Activated CD4-positive, CD25-positive, alpha-beta regulatory T cell treated with anti-CD3 and anti-CD28 coated beads, Interleukin-2, amount 50 U/mL, for 72 hours (primary cell): Measurements from ENCODE around the gene CCM2.
A peak's percentile ranks its signal among the peaks of the same experiment; 100 is the strongest.

Source experiments
- DNase-seq: peaks from one replicate; pipeline ENCODE4 v3.0.0; 2021

Gene CCM2

DNA sequence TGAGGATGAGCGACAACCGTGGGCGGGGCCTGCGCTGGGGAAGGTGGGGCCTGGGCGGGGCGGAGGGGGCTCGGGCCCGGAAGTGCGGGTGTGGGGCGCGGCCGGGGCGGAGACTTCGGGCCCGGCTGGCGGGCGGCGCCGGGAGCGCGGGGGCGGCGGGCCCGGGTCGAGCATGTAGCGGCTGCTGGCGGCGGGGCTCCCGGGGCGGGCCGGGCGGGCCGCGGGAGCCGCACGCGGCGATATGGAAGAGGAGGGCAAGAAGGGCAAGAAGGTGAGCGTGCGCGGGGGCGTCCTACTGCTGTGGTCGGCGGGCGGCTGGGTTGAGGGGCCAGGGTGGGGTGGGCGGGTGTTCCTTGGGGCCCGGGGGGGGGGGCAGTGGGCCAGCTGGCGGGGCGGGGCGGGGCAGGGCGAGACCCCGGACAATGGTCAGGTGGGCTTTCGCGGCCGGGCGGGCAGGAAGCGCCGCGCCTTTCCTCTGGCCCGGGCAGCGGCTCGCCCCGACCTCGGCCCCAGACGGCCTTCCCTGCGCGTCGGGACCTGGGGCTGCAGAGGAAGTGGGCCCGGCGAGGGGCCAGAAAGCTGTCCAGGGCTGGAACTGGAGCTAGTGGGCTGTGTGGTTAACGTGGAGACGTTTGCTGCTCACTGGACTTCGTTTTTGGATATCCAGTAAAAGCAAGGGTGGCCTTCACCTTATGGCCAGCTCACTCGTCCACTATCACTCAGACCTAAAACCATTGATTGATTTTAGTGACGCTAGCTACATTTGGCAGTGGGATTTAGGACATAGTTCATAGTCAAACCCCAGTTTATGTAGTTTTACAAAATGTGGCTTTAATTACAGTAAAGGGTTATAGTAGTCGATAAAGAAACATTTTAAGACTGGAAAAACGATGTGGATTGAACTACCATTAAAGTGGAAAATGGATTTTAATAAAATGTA lies at the start of gene CCM2:
Gene CCM2, plus strand, starts transcription at position 109 of the 940 bp plus-strand sequence. Its CDS starts 133 bp downstream, at position 242.
- DNase-seq: peak; percentile 58

DNA sequence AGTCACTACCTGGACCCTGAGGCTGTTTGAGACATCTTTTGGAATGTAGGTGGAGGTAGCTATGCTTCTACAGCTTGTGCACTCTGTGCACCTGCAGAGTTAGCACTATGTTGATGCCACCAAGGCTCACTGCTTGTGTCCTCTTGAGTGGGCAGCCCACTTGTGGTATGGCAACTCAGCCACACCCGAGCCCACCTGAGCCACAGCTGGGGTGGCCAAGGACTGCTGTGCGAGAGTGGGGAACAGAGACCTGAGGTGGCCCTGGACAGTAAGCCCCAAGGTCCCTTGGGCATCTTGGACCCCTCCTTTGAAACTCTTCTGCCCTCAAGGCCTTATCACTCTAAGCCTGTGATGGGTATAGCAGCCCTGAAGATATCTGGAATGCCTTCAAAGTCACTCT lies 46.8 kb upstream of the CCM2 start:
- no peak for DNase-seq

DNA sequence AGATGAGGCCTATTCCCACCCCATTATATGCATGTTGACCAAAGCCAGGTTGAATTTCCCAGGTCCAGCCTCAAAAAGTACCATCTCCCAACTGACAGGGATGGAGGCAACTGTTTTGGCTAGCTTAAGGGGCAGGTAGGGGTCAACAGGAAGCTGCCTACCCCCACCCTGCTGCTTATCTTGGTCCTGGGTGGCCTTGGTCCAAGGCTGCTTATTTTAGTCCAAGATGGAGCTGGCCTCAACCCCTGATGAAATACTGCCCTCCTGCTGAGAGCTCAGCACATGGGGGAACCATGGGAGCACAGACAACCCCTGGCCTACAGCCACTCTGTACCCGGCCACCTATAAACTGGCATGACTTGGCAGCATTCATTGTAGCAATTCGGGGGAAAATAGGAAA lies 44.3 kb upstream of the CCM2 start:
- DNase-seq: no peak

DNA sequence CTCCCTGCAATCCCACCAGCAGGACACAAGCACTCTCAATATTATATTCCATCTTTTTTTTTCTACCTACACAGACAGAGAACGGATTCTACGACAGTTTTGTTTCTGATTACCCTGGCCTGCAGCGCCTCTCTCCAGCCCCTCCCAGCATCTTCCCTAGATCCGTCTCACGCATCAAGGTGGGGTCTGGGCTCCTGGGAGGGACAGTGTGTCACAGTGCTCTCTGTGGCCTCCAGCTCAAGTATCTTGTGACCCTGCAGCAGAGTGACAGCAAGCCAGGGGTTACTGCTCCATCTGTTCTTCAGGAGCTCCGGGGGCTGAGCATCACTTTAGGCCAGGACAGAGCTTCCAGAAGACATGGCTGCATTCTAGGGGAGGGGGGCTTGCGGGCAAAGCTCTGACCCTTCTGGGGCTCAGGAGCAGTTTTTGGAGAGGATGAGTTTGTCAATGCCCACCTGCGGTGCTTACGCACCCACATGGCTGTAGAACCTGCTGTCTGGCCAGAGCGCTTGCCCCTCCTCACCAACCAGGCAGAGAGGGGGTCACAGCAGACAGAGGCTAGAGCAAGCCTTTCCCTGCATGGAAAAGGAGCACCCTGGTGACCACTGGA lies 43.7 kb upstream of the CCM2 start:
- DNase-seq: no peak

DNA sequence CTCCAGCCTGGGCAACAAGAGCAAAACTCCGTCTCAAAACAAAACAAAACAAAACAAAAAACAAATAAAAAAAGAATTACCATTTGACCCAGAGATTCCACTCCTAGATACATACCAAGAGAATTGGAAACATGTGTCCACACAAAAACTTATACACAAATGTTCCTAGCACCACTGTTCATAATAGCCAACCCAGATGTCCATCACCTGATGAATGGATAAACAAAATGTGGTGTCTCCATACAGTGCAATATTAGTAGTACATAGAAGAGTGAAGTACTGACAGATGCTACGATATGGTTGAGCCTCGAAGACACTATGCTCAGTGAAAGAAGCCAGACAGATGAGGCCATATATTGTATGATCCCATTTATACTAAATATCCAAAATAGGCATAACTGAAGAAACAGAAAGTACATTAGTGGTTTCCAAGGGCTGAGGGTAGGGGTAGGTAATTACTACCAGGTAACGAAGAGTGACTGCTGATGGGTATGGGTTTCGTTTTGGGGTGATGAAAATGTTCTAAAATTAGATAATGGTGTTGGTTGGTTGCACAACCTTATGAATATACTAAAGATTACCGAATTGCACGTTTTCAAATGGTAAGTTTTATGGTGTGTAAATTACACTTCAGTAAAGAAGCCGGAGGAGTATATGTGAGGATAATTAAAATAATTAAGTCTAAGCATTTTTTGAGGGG lies 41.2 kb upstream of the CCM2 start:
- no peak for DNase-seq

DNA sequence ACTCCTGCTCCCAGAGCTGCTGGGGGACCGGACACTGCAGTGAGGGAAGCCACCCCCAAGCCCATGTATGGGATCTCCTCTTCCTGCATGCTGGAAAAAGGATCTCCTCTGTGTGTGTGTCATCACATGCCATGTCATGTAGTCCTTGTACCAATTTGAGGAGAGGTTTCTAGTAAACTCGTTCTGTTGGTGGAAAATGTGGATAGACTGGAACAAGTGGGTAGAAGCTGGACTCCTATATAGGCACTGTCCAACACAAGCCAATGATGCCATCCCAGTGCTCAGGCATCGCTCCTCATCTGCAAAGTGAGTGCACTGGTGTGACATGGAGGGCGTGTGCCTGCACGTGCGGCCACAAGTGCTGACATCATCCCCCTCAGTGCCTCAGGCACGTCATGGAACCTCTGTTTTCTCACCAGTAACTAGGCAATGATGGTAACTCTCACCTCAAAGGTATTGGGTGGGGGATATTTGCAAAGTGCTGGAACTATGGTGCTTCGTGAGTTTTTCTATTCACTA lies 40.5 kb upstream of the CCM2 start:
- peak; percentile 39 for DNase-seq

DNA sequence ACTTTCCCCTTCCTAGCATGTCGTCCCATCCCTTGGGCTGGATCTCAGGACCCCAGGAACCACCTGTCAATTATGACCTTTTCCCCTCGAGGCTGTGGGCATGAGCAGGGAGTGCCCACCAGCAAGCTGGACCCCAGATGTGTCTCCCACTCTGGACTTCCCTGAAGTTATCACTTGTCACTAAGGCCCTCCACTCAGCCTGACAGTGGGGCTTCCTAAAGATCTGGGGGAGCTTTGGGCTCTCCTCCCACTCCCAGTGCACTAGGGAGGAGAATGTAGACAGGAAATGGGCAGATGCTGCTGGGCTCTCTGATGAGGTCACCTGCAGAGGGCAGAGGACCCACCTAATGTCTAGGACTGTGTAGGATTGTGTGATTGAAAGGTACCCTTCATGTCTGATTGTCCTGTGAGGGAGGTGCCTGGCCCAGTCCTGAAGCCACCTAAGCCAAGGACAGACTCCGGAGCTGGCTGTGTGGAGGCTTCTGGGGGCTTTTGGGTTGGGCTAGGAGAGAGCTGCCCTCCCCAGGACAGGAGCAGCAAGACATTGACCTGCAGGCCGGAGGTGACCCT lies 39.9 kb upstream of the CCM2 start:
- DNase-seq: no peak

DNA sequence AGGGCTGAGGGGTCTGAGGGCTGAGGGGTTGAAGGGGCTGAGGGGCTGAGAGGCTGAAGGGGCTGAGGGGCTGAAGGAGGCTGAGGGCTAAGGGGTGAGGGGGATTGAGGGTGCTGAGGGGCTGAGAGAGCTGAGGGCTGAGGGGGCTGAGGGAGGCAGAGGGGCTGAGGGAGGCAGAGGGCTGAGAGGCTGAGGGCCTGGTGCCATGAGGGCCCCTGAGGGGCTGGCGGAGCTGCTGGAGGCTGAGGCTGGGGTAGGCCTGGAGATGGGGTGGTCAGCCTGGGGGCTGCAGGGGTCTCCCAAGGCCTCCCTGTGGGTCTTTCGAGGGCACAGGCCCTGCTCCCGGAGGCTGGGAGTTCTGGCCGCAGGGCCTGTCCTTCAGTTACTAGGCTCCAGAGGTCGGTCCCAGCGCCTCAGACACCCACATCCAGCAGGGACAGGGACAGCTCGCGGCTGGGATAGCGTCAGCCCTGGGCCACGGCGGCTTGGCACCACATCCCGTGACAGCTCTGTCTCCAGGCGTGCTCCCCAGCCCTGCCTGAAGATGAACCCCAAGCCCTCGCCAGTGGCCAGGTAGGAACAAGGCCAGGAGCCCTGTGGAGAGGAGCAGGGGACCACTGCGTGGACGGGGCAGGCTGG lies 38.0 kb upstream of the CCM2 start:
- DNase-seq: peak; percentile 43

DNA sequence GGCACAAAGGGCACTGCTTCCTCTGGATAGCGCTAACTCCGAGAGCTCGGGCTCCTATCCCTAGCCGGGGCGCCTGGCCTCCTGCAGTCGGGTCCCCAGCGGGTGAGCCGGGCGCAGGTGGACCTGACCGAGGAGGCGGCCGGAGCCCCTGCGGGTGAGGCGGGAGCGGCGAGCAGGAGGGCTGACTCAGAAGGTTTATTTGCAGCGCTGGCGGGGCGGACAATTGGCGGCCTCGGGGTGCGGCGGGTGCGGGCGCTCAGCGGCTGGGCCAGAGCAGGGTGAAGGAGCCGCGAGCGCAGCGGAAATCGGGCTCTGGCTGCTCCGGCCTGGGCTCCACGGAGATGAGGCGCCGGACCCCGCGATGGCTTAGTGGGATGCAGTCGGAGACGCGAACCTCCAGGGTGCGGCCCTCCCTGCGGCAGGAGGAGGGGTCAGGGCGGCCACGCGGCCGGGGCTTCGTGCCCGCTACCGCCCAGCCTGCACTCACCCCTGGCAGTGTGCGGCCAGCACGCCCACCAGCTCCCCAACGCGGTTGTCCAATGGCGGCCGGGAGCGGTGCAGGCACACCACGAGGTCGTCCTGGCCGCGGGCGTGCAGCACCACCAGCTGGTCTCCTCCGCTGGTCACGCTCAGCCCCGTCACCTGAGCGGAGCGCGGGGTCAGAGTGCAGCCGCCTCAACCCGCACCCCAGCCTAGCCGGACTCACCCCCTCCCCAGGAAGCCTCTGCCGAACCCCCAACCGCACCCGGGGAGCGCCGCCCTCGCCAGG lies 37.3 kb upstream of the CCM2 start:
- peak; percentile 37 for DNase-seq

DNA sequence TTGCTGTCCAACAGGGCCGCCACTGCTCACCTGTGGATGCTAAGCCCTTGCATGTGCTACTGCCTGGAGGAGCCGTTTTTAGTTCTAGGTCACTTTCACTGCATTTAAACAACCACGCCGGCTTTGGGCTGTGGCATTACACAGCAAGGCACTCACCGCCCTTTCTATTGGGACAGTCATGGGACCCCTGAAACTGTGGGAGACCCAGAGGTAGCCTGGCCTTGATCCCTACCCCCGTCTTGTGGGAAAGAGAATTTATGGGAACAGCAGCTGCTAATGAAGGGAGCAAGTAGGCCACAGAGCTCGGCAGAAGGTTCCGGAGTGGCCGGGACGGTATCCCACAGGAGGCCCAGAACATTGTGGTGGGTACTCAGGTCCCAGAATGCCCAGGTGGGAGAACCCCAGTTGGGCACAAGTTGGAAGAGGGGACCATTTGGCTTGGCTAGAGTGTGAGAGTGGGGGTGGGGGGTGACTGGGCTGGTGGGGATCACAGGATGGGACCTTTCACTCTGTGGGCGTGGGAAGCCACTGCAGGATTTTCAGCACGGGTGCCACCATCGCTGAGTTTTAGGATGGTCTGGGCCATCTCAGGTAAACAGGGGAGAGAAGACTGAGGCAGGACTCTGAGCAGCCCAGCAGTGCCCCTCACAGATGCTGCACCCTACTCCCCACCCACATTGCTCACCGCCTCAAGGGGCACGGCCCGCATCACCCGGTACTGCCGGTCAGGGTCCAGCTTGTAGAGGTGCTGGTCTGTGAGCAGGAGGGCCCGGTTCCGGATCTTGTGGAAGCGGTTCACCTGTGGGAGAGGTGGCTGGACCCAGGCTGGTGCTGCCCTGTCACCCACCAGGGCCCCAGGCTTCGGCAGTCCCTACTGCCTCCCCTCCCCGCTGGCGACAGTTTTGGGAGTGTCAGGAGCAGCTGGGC lies 36.4 kb upstream of the CCM2 start:
- DNase-seq: no peak

DNA sequence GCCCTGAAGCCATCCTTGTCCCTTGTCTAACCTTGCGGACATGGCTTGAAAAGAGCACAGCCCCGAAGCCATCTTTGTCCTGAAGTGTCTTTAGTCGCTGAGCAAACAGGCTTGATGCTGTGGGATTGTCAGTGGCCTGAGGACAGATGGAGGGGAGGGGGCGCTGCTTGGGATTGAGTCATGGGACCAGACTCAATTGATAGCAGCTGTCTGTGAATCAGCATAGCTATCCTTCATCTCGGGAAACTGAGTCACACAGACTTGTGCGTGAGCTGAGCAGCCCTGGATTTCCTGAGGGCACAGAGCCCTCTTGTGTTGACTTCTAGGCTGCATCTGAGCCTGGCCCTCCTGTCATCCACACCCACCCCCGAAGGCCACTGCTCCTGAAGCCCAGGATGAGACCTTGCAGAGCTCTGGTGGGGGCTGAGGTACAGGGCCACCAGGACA lies 35.6 kb upstream of the CCM2 start:
- peak; percentile 33 for DNase-seq

DNA sequence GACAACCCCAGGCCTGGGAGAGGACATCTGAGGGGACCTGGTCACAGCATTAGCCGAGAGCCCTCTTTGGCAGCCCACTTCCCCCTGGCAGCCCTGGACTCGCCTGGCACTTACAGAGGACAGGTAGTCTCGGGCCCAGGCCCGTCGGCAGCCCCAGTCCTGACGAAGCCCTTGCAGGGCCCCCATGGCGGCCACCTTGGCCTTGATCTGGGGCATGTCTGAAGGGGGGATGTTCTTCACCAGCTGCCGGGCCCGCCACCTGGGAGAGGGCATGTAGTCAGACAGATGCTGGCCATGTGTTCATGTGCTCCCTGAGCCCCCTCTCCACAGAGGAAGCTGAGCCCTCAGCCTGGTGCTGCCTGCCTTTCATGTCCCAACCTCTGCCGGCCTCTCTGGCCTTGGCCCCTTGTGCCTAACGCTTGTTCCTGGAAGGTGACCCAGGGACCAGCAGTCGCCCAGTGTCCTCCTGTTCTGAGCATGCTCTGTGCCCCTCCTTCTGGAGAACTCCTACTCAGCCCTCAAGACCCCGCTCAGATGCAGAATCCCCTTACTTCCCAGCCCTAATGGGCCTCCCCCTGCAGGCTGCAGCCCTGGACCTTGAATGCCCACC lies 35.1 kb upstream of the CCM2 start:
- peak; percentile 35 for DNase-seq

DNA sequence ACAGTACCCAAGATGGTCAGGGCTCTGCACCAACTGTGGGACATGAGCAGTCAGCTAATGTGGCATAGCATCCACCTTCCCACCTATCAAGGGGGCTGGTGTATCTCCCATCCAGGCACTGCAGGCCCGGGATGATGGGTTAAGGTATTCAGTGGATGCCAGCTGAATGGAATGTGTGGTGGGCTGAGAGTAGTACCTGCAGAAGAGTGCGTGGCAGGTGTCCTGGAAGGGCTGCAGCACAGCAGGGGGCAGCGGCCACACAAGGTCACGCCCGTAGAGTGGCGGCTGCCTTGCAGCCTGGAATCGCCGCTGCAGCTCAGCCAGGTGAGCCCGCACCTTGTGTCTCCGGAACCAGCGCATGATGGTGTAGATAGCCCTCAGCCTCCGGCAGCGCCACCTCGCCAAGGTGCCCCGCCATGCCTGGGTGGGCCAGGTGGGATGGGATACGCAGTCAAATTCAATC lies 34.5 kb upstream of the CCM2 start:
- DNase-seq: no peak

DNA sequence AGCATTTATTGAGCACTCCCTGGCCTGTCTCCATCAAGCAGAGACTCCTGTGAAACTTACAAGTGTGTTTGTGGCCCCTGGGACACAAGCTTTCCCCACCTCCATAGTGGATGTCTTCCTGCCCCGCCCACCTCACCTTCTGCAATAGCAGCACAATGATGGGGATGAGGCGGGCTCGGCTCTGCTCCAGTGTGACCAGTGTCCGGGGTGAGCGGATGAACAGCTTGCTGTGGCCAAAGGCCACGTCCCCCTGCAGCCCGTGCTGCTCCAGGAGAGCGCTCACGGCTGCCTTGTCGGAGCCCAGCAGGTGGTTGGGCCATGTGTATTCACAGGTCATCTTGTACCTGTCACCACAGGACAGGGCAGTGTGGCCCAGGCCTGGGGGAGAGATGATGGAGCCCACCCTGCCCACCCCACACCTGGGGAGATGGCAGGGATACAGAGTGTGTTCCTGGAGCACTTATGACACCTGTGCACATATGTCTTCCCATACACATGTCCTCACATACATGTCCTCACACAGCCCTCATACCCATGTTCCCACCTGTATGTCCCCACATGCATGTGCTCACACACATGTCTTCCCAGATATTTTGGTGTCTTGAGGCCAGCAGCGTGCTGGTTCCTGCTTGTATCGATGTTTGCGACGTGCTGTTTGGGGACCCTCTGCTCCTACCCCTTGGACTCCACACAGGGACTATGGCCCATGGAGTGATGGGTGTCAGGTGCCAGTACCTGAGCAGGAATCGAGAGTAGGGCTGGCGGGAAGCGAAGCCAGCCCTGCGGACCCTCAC lies 33.9 kb upstream of the CCM2 start:
- no peak for DNase-seq

DNA sequence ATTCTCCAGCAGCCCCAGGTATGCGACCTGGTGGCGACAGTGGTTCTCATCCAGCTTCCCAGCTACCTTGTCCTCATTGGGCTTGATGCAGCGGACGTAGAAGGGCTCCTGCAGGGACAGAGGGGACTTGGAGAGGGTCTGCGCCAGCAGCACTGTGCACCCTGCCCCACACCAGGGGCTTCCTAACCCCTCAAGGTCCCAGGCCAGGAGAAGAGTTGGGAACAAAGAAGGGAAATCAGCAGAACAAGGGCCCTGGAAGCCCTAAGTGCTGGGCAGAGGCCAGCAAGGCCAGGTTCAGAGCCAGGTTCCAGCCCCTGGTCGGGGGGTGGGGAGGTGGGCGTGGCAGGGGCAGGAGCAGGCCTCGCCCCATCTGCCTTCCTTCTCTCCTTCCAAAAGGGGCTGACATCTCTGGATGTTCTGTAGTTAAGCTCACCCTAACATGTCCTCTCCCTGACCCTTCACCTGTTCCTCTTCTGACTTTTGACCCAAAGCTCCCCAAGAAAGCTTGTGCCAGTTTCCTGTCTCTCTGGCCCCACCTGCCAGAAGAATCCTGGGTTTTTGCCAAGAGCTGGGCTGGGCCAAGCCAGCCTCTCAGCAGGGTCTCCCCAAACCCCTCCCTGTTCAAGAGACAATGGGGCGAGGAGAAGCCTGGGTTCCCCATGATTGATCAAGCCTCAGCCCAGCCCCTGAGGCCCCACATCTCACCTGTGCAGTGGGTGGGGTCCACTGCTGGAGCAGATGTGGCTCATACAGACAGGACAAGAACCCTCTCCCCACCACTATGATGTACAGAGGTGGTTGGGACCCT lies 33.1 kb upstream of the CCM2 start:
- DNase-seq: no peak

DNA sequence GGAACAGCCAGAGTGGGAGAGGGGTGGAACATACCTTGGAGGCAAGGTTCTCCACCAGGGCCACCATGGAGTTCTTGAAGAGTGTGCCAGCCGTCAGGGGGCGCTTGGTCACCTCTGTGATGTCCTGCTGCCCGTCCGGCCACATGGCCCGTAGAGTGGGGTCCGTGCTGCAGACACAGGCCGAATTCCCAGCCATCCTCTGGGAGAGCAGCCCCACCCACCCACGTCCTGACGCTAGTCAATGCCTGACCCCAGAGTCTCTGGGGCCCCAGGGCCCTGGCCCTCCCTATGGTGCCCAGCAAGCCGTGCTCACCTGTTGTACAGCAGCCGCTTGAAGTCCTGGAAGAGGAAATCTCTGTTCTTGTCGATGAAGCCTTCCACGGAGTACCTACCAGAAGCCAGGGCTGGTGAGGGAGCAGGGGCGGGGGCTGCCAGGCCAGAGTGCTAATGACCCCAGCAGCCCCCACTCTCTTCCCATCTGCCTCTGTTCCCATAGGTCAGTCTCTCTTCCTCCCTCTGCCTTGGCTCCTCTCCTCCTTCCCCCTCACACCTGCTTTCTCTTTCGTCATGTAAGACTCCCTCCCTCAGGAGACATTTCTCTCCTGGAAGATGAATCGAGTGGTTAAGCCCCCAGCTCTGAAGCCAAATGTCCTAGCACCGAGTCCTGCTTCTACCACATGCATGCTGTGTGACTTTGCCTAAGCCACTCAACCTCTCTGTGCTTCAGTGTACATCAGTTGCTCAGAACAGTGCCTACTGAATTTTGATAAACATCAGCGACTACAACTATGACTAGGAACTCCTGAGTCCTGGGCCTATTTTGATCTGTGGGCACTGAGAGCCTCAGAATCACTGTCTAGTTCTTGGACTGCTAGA lies 32.2 kb upstream of the CCM2 start:
- peak; percentile 22 for DNase-seq

DNA sequence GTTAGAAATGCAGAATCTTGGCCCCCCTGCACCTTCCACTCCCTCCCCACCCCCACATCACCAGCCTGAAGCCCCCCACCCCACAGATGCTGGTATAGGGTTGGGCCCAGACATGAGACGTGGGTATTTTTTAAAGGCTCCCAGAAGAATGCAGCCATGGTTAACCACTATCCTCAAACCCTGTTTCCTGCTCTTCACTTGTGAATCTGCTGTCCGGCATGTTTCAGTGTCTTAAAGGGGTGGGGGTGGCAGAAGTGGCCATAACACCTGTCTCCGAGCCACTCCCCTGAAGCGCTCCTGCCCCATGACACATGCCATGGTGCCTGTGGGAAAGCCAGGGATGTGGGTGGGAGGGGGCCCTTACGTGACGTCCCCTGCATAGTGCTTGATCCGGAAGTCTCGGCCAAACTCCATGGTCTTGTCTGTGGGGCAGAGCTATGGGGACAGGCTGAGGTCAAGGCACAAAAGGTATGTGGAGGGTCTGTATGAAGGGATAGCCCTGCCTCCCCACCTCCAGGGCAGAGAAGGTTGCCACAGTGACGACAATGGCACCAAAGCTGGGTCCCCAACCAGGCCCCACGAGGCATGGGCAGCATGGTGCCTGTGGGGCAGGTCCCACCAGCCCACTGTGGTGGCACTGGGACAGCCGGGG lies 30.8 kb upstream of the CCM2 start:
- no peak for DNase-seq
